Stimulated activated CD4-positive, alpha-beta T cell treated with anti-CD3 and anti-CD28 coated beads, Interleukin-15, amount 100 ng/mL, for 24 hours (primary cell): ENCODE measurements around the gene HEMK1.

Source experiments
- DNase-seq: peaks from one replicate; pipeline ENCODE4 v3.0.0-alpha.2; 2020

Gene HEMK1

GRCh38 chr3:50603261-50604109, 34.2 kb downstream of the HEMK1 start:
- peak; percentile 54 for DNase-seq

GRCh38 chr3:50604110-50604621, 34.8 kb downstream of the HEMK1 start:
- peak; percentile 43 for DNase-seq

GRCh38 chr3:50604628-50605588, 35.6 kb downstream of the HEMK1 start:
- peak; percentile 48 for DNase-seq

DNA sequence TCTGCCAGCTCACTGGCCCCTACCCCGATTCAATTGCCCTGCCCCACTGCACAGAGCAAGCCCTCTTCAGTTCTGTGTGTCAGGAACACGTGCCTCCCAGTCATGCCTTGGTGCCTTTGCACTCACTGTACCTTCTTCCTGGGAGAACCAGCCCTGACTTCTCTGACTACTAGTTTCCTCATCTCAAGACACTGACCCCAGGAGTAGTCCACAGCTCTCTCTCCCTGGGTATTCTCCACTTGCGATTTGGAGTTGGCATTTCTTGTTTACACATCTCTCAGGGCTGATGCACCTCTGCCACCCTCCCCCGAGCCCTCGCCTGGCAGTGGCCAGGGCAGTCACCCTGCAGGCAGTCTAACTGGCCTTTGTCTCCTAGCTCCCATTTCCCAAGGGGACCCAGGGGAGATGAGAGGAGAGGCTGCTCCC, 36.6 kb downstream of the HEMK1 start:
- DNase-seq: peak; percentile 44

DNA sequence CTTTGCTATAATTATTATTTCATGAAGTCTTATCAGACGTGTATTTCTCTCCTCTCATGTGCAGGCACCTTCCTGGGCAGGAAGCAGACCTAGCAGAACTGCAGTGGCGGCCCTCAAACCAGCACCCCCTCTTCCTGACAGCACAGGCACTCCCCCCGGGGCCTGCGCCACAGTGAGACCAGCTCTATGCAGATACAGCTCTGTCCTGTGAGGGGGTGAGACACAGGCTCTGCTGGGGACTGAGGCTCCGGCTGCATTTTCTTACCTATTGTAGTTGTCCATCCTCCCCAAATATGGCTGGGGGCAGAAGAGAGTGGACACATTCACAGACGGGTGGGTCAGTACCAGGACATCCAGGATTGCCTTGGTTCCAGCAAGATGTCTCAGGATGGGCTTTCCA, 37.3 kb downstream of the HEMK1 start:
- peak; percentile 53 for DNase-seq

DNA sequence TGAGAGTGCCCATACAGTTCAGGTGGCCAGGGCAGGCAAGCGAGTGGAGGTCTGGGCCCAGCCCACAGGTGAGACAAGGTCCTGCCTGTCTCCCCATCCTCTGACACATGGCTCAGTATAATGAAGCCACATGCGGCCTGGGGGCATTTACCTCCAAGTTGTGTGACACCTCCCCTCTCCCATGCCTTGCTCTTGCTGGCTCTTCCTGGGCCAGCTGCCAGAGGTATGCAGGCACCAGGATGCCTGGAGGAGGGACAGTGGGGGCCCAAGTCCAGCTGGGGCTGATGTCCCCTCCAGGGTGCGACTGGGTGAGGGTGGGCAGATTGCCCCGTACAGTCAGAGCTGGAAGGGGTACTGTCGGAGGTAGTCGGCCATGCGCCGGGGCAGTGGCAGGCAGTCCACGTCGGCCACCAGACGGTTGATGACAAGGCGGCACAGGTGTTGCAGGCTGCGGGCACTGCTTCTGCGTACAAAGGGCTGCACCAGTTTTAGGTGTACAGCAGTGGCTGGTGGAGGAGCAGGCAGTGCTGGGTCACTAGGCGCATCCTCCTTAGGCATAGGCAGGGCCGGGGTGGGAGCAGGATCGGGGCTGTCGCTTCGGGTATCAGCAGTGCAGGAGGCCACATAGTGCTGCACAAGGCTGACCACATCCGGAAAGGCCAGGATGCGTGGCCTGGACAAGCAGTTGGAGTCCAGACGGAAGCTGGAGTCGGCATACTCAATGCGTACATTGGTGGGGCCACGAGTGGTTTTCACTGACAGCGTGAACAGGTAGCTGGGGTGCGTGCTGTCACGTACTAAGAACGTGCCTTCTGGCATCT, 38.2 kb downstream of the HEMK1 start:
- DNase-seq: peak; percentile 63

- peak; percentile 49 for DNase-seq
These were observed 39.0 kb downstream of the HEMK1 start for GRCh38 chr3:50608278-50608677.

- DNase-seq: peak; percentile 49
These were observed 39.9 kb downstream of the HEMK1 start for GRCh38 chr3:50609071-50609762.

- DNase-seq: peak; percentile 55
These were observed 40.4 kb downstream of the HEMK1 start for GRCh38 chr3:50609763-50610085.

- peak; percentile 75 for DNase-seq
These were observed 41.1 kb downstream of the HEMK1 start for GRCh38 chr3:50610181-50610971.

DNA sequence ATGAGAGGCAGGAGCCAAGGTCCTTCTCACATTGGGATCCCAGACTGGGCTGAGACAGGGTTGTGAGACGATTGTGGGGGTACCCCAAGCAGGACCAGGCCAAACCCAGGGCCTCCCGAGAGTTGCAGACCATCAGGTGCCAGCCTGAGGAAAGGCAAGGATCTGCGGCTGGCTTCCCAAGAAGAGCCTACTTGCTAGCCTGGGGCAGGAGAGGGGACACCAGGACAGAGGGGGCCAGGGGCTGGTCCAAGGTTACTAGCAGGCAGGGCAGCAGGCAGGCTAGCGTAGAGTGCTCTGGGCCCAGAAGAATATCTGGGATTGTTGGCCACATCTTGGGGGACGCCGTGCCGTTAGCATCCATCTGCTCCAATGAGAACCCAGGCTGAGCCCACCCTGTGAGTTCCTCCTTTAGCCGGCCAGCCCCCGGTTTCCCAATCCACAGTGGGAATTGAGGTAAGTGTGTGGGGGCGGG, 41.7 kb downstream of the HEMK1 start:
- no peak for DNase-seq

DNA sequence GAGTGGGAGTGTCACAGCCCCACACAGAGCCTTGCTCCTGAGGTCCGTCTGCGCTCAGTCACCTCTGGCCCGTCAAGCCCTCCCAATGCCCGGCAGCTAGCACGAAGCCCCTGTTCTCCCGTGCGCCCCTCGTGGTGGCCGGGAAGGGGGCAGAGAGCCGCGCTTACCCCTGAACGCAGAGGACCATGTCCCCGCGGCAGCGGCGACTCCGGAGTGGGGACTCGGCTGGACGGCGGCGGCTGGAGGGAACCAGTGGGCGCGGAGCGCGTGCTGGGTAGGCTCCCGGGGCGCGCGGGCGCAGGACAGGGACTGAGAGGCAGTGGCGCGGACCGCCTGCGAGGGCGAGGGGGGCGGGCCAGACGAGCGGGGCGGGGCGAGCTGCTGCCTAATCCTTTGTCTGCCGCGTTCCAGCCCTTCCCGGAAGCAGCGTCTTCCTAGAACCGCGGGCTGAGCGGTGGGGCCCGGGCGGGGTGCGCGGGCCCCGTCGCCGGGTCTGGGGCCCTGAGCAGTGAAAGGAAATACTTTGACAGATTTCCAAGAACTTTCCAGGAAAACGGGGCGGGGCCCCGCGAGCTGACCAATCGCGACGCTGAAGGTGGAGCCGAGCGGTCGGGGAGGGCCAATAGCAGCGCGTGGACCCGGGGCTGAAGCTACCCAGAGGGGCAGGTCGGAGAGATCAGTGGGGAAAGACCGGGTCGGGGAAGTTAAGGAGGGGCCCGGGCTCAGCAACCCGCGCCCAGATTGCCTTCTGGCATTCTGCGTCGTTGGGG, 42.3 kb downstream of the HEMK1 start, which contains the start of gene CISH:
Gene CISH, minus strand, starts transcription at position 311 of the 770 bp plus-strand sequence. Its CDS starts 124 bp downstream, at position 187.
- peak; percentile 99 for DNase-seq

DNA sequence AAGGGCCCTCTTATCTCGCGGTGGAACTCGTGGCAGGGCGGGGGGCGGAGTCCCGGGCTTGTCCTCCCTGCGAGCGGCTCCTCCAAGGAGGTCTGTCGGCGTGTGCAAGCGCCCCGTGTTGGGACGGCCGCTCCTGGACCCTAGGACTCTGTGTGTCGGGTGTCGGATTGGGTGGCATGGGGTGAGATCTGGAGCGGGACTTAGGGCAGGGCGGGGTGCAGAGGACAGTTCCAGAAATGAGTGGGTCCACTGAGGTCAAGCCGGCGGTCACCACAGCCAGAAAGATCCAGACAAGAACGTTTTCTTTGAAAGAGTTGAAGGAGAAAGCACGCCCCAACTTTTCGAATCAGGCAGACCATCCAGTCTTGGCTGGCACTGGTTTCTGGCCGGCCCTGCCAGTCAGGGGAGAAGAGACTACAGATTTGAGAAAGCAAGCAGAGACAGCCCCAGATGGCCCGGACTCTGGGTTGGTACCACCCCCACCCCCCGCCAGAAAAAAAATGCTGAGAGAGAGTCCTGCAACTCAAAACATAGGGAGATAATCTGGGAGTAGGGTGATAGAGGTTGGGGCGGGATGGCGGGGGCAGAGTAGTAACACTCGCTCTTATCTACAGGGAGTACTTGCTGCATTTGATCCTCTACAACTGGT, 43.0 kb downstream of the HEMK1 start:
- DNase-seq: no peak

DNA sequence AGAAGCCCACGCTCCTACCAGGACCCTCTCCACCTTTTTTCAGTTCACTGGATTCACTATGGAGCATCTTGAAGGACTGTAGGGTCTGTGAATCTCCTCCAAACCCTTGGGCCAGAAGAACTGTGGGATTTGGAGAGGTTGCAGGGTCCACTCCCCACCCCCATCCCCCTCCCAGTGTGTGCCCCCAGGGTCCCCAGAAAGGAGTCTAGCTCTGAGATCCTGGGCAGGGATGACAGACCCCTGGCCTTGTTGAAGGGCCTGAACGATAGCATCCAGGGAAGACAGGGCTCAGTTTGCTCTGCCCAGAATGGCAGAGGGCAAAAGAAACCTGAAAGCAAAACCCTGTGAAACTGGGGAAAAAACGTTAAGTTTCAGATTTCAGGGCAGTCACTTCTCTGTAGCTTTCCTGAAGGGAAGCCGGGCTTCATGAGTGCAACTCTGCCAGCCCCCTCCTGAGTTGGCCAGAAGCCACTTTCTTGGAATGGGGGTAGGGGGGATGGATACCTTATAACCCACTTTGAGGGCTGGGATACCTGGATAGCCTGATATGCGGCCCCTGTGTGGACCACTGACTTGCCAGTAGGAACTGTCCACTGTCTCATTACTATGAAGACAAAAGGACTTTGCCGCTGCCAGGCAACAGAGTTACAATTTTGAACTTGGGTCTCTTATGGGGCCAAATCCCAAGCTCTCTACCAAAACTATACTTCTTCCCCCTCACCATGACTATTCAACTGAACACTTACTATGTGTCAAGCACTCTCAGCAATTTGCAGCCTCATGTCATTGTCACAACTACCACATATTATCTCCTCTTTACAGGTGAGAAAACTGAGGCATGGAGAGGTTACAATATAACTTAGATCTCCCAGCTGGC, 43.9 kb downstream of the HEMK1 start:
- DNase-seq: peak; percentile 34

GRCh38 chr3:50615190-50615589, 45.9 kb downstream of the HEMK1 start:
- no peak for DNase-seq

DNA sequence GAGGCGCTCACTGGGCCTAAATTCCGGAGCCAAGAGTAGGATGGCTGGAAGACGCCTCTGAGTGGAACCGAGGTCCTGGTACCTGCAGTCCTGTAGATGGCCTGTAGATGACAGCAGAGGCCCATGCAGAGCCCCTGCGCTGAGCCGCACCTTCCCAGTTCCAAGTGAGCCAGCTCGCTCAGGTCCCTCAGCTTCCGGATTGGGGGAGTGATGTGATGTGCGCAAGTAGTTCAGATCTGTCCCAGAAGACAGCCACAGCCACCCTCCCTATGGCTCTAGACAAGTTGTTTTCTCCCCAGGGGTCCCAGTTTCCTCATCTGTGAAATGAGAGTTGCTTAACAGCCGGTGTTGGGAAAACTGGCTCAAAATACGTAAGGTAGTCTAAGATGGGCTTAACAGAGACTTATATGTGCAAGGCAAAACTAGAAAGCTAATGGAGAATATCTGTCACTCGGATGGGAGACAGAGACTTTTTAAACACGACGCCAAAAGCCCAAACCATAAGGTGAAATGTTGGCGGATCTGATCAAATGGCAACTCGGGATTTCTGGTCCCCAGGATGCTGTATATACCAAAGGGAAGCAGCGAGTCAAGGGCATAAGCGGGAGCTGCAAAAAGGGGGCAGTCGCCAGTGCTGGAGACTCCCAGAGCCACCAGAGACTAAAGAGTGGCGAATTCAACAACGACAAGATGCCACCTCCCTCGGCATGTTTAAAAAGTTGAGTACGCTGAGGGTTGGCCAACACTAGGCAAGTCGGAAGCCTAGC, 46.9 kb downstream of the HEMK1 start:
- peak; percentile 91 for DNase-seq

- DNase-seq: peak; percentile 97
These were observed 47.4 kb downstream of the HEMK1 start for GRCh38 chr3:50616770-50617095.
